HCT116 (cell line): ENCODE data around the gene BST2. TPM values are rescaled to one million over a fixed set of nuclear protein-coding genes. Genes with fewer than 3 reads are reported as not detected.

Experiments used
- ATAC-seq: fragments of 200-7000 bp; cut with Tn5 transposase; 2 replicates; pipeline ENCODE4 v1.9.1; 2020; ENCODE audit warnings: mild to moderate bottlenecking, moderate library complexity
- BruUV-seq: library from RNA; stranded (reverse); fragments of 400-500 nt; replicated peaks from 2 replicates; lab custom pipeline; 2021; lab: Mats Ljungman, UMichigan
- CTCF ChIA-PET: fragments of 300-600 bp; sonication (Branson Sonifier 250); formaldehyde crosslinking; loops from one replicate; lab custom pipeline; 2021; ENCODE audit warnings: antibody characterized with exemption; lab: Charles Lee
- POLR2A ChIA-PET: fragments of 300-600, 350-600 bp; sonication (Branson Sonifier 250); formaldehyde crosslinking; loops from one replicate; lab custom pipeline; 2021; ENCODE audit warnings: antibody characterized with exemption; lab: Charles Lee
- RAD21 ChIA-PET, 2 experiments: fragments of 300-600 bp; sonication (Branson Sonifier 250); formaldehyde crosslinking; loops; one replicate each; lab custom pipeline; 2023; ENCODE audit warnings: low total read pairs in 2 of 2; ENCODE audit not compliant: uncharacterized antibody in 2 of 2, unreplicated experiment in 2 of 2, low non-redundant PET in 1 of 2; lab: Charles Lee
- DNase-seq: peaks from one replicate; pipeline ENCODE4 v3.0.0-alpha.2; 2010; ENCODE audit warnings: low read depth, low spot score
- H2AFZ ChIP-seq: fragments of 200-600 bp; shearing (Covaris generic), sonication (generic); 2 replicates; pipeline ENCODE4 v1.6.1; 2017; ENCODE audit warnings: low read depth, mixed run types, mixed read lengths, antibody characterized with exemption, low read length; ENCODE audit not compliant: poor library complexity, severe bottlenecking
- H3K27ac ChIP-seq: 2 replicates; pipeline ENCODE4 v1.5.1; 2012; ENCODE audit warnings: low read depth, low read length
- H3K27me3 ChIP-seq: fragments of 200-600 bp; sonication (generic); 2 replicates; pipeline ENCODE4 v1.6.1; 2016; ENCODE audit warnings: mixed run types, low read length, mixed read lengths; ENCODE audit not compliant: insufficient read depth
- H3K36me3 ChIP-seq, 2 experiments: fragments of 200-500 bp in 1 of 2; fragments of 200-600 bp in 1 of 2; sonication (Bioruptor generic) in 1 of 2; sonication (generic) in 1 of 2; 2 replicates each; pipeline versions ENCODE4 v1.5.1 to v1.6.1; 2014 to 2016; ENCODE audit warnings: low read length in 2 of 2, inconsistent platforms in 1 of 2, mixed read lengths in 1 of 2, mixed run types in 1 of 2; ENCODE audit not compliant: insufficient read depth in 2 of 2, control insufficient read depth in 1 of 2
- H3K4me1 ChIP-seq, 2 experiments: fragments of 200-600 bp in 1 of 2; sonication (generic) in 1 of 2; 2 replicates each; pipeline versions ENCODE4 v1.5.1 to v1.6.1; 2012 to 2017; ENCODE audit warnings: low read length in 2 of 2, inconsistent platforms in 1 of 2, mild to moderate bottlenecking in 1 of 2, mixed read lengths in 1 of 2, mixed run types in 1 of 2, moderate library complexity in 1 of 2; ENCODE audit not compliant: insufficient read depth in 2 of 2, control insufficient read depth in 1 of 2
- H3K4me2 ChIP-seq: fragments of 200-600 bp; sonication (generic); 2 replicates; pipeline ENCODE4 v1.6.1; 2017; ENCODE audit warnings: mixed run types, low read length, mixed read lengths
- H3K4me3 ChIP-seq, 2 experiments: fragments of 200-600 bp in 1 of 2; sonication (generic) in 1 of 2; replicated peaks in 1 of 2; 2 replicates each; pipeline ENCODE4 v1.5.1; 2011 to 2016; ENCODE audit warnings: low read length in 2 of 2, control low read depth in 1 of 2, low read depth in 1 of 2, mild to moderate bottlenecking in 1 of 2, mixed read lengths in 1 of 2, mixed run types in 1 of 2
- H3K79me2 ChIP-seq: fragments of 200-600 bp; sonication (generic); 2 replicates; pipeline ENCODE4 v1.6.1; 2017; ENCODE audit warnings: mild to moderate bottlenecking, mixed run types, low read length, moderate library complexity, mixed read lengths; ENCODE audit not compliant: insufficient read depth
- H3K9ac ChIP-seq: fragments of 200-600 bp; sonication (generic); 2 replicates; pipeline ENCODE4 v1.6.1; 2016; ENCODE audit warnings: low read length, mixed read lengths
- H3K9me2 ChIP-seq: fragments of 200-600 bp; sonication (generic), shearing (Covaris generic); 2 replicates; pipeline ENCODE4 v1.6.1; 2017; ENCODE audit warnings: mixed run types, mild to moderate bottlenecking, moderate library complexity; ENCODE audit not compliant: insufficient read depth
- H3K9me3 ChIP-seq, 2 experiments: fragments of 200-500 bp in 1 of 2; fragments of 200-600 bp in 1 of 2; sonication (Bioruptor generic) in 1 of 2; sonication (generic) in 1 of 2; 2 replicates each; pipeline ENCODE4 v1.6.1; 2014 to 2017; ENCODE audit warnings: low read length in 2 of 2, mixed read lengths in 2 of 2, inconsistent platforms in 1 of 2, low read depth in 1 of 2, mild to moderate bottlenecking in 1 of 2, mixed run types in 1 of 2, moderate library complexity in 1 of 2; ENCODE audit not compliant: control insufficient read depth in 1 of 2, insufficient read depth in 1 of 2
- H4K20me1 ChIP-seq: fragments of 200-600 bp; sonication (generic), shearing (Covaris generic); 2 replicates; pipeline ENCODE4 v1.6.1; 2017; ENCODE audit warnings: mixed run types, mild to moderate bottlenecking, moderate library complexity; ENCODE audit not compliant: insufficient read depth
- ATF3 ChIP-seq: IDR thresholded peaks from 2 replicates; pipeline ENCODE4 v1.6.1; 2012
- CBX3 ChIP-seq: IDR thresholded peaks from 2 replicates; pipeline ENCODE4 v1.6.1; 2012; ENCODE audit warnings: low read depth
- CEBPB ChIP-seq: IDR thresholded peaks from 2 replicates; pipeline ENCODE4 v1.6.1; 2012; ENCODE audit warnings: low read depth
- CTCF ChIP-seq, 3 experiments: fragments of 200-600 bp in 1 of 3; sonication (generic) in 1 of 3; IDR thresholded peaks in 2 of 3; conservative IDR thresholded peaks in 1 of 3; 2 replicates each; pipeline ENCODE4 v1.5.1; 2012 to 2017; ENCODE audit warnings: low read depth in 2 of 3, low read length in 2 of 3, antibody characterized with exemption in 1 of 3, borderline replicate concordance in 1 of 3, control low read depth in 1 of 3, mild to moderate bottlenecking in 1 of 3, mixed read lengths in 1 of 3, mixed run types in 1 of 3, moderate library complexity in 1 of 3; ENCODE audit not compliant: insufficient read depth in 1 of 3
- EGR1 ChIP-seq: IDR thresholded peaks from 2 replicates; pipeline ENCODE4 v1.6.1; 2012; ENCODE audit warnings: low read depth
- ELF1 ChIP-seq: IDR thresholded peaks from 2 replicates; pipeline ENCODE4 v1.6.1; 2012; ENCODE audit warnings: low read depth, borderline replicate concordance
- EZH2 ChIP-seq: fragments of 200-600 bp; sonication (generic); IDR thresholded peaks from 2 replicates; pipeline ENCODE4 v1.6.1; 2017; ENCODE audit warnings: antibody characterized with exemption, mixed run types
- EZH2phosphoT487 ChIP-seq: fragments of 200-600 bp; IDR thresholded peaks from 2 replicates; pipeline ENCODE4 v1.6.1; 2018; ENCODE audit warnings: antibody characterized with exemption, borderline replicate concordance
- JUND ChIP-seq: IDR thresholded peaks from 2 replicates; pipeline ENCODE4 v1.6.1; 2012
- MAX ChIP-seq: IDR thresholded peaks from 2 replicates; pipeline ENCODE4 v1.6.1; 2012
- POLR2A ChIP-seq: IDR thresholded peaks from 2 replicates; pipeline ENCODE4 v1.7.0; 2011; ENCODE audit warnings: borderline replicate concordance; ENCODE audit not compliant: insufficient read depth, insufficient read length; ENCODE audit errors: extremely low read depth
- POLR2AphosphoS5 ChIP-seq: IDR thresholded peaks from 2 replicates; pipeline ENCODE4 v1.6.1; 2011; ENCODE audit warnings: mild to moderate bottlenecking, low read depth, low read length, moderate library complexity
- RAD21 ChIP-seq: IDR thresholded peaks from 2 replicates; pipeline ENCODE4 v1.6.1; 2012; ENCODE audit warnings: low read depth, mild to moderate bottlenecking
- REST ChIP-seq: IDR thresholded peaks from 2 replicates; pipeline ENCODE4 v1.6.1; 2012; ENCODE audit warnings: low read depth
- SIN3A ChIP-seq: IDR thresholded peaks from 2 replicates; pipeline ENCODE4 v1.6.1; 2012; ENCODE audit warnings: low read depth
- SP1 ChIP-seq: IDR thresholded peaks from 2 replicates; pipeline ENCODE4 v1.6.1; 2012; ENCODE audit warnings: low read depth
- SRF ChIP-seq: IDR thresholded peaks from 2 replicates; pipeline ENCODE4 v1.6.1; 2012; ENCODE audit warnings: low read depth
- TCF7L2 ChIP-seq: IDR thresholded peaks from 2 replicates; pipeline ENCODE4 v1.7.0; 2011; ENCODE audit warnings: borderline replicate concordance, inconsistent platforms; ENCODE audit not compliant: insufficient read depth, insufficient read length; ENCODE audit errors: extremely low read depth
- YY1 ChIP-seq: IDR thresholded peaks from 2 replicates; pipeline ENCODE4 v1.6.1; 2011; ENCODE audit warnings: low read length, low read depth, moderate library complexity, mild to moderate bottlenecking; ENCODE audit not compliant: insufficient replicate concordance; ENCODE audit errors: extremely low read depth
- ZBTB33 ChIP-seq: IDR thresholded peaks from 2 replicates; pipeline ENCODE4 v1.6.1; 2011; ENCODE audit warnings: mild to moderate bottlenecking, low read length, moderate library complexity; ENCODE audit not compliant: insufficient replicate concordance; ENCODE audit errors: extremely low read depth
- ZNF274 ChIP-seq: fragments of 200-500 bp; sonication (Bioruptor generic); IDR thresholded peaks from 2 replicates; pipeline ENCODE4 v1.6.1; 2014; ENCODE audit warnings: mild to moderate bottlenecking, low read depth, low read length, inconsistent platforms
- intact Hi-C: fragments of 100-400 bp; cut with micrococcal nuclease; formaldehyde crosslinking; loops from 2 replicates; pipeline ENCODE4 v1.10.0; 2022
- total RNA-seq: library from RNA; stranded (reverse); gene quantifications from one replicate; pipeline ENCODE4 v1.2.1, GENCODE V29; 2021; ENCODE audit not compliant: unreplicated experiment

BST2 gene
- total RNA-seq, 1 experiment from 2014 or later, result 5.4 TPM

- Histone ChIP-seq H4K20me1 (no peaks in the 10 kb centered on the region), H3K79me2 (peaks cover 10% of the 10 kb centered on the region; the same call in 1 of the 2 replicates), H3K36me3 (no peaks in the 10 kb centered on the region), H3K4me1 (peaks cover 14 to 39% of the 10 kb centered on the region in 2 experiments), H3K9me3 (no peaks in the 10 kb centered on the region), H3K4me2 (peak overlapping the region; percentile 91), H3K4me3 (peak overlapping the region; percentile 91 to 93), H2AFZ (peak overlapping the region; percentile 31), H3K9ac (peak overlapping the region; percentile 84), H3K27ac (peak overlapping the region; percentile 94), H3K9me2 (no peaks in the 10 kb centered on the region), H3K27me3 (no peaks in the 10 kb centered on the region)
- intact Hi-C loops, result no loop called here
- no peak for DNase-seq
- RAD21 ChIA-PET, result no interaction called here
- CTCF ChIA-PET, result no interaction called here
- POLR2A ChIA-PET, result interaction anchor here (2.8 kb wide), 1 partner anchor 14 kb away, joined by 21 read pairs; the partner anchor contains the start of gene BST2
- BruUV-seq, result TSS peak; percentile 42
- peak; percentile 64 for ATAC-seq
- TF ChIP-seq CBX3 (no peak), ZBTB33 (no peak), JUND (no peak), ATF3 (no peak), SP1 (no peak), ZNF274 (no peak), POLR2A (no peak), EZH2 (no peak), RAD21 (peak; percentile 51), REST (no peak), CTCF (IDR thresholded peaks at IDR 0.05 in 2 of 3, conservative IDR thresholded peaks at IDR 0.05 in 1 of 3; ENCODE audit: borderline replicate concordance in 1 of 3, insufficient read depth in 1 of 3, low read depth in 2 of 3, low read length in 2 of 3) (peak in 1 of 3 experiments; percentile 20; a peak in 1 of 6 replicates), ELF1 (no peak), EGR1 (peak; percentile 57), CEBPB (no peak), SIN3A (no peak), TCF7L2 (no peak), YY1 (no peak), SRF (no peak), POLR2AphosphoS5 (no peak), MAX (peak; percentile 76; the same call in 1 of the 2 replicates), EZH2phosphoT487 (no peak)
These were observed 15.1 kb upstream of the BST2 start for GRCh38 chr19:17420475-17420924.
